ENCODE results near the gene CDKAL1.

GRCh38 chr6:21064756-21065340, 530.6 kb downstream of the CDKAL1 start:
- TF ChIP-seq RAD21 (IDR thresholded peaks at IDR 0.05; ENCODE audit: low read depth), result no peak
- TF ChIP-seq MAX (IDR thresholded peaks at IDR 0.05), result no peak
- TF ChIP-seq YY1 (IDR thresholded peaks at IDR 0.05; ENCODE audit: low read depth), result no peak
- TF ChIP-seq EP300 (IDR thresholded peaks at IDR 0.05; ENCODE audit: borderline replicate concordance), result no peak
- no peak for TF ChIP-seq REST (IDR thresholded peaks at IDR 0.05; ENCODE audit: low read depth)
- no peak for TF ChIP-seq CEBPB (IDR thresholded peaks at IDR 0.05)
- TF ChIP-seq CREB1 (IDR thresholded peaks at IDR 0.05; ENCODE audit: low read depth), result no peak
- no peak for TF ChIP-seq ZBTB7A (IDR thresholded peaks at IDR 0.05; ENCODE audit: low read depth)
- no peak for TF ChIP-seq TCF12 (IDR thresholded peaks at IDR 0.05; ENCODE audit: low read depth)
